Raji (cell line): ENCODE data around the gene DRGX.

Experiments
- POLR2A ChIP-seq: IDR thresholded peaks from 2 replicates; pipeline ENCODE4 v1.6.1; 2011; ENCODE audit warnings: low read depth, low read length, control low read depth; ENCODE audit not compliant: insufficient read depth

The DRGX gene

DNA sequence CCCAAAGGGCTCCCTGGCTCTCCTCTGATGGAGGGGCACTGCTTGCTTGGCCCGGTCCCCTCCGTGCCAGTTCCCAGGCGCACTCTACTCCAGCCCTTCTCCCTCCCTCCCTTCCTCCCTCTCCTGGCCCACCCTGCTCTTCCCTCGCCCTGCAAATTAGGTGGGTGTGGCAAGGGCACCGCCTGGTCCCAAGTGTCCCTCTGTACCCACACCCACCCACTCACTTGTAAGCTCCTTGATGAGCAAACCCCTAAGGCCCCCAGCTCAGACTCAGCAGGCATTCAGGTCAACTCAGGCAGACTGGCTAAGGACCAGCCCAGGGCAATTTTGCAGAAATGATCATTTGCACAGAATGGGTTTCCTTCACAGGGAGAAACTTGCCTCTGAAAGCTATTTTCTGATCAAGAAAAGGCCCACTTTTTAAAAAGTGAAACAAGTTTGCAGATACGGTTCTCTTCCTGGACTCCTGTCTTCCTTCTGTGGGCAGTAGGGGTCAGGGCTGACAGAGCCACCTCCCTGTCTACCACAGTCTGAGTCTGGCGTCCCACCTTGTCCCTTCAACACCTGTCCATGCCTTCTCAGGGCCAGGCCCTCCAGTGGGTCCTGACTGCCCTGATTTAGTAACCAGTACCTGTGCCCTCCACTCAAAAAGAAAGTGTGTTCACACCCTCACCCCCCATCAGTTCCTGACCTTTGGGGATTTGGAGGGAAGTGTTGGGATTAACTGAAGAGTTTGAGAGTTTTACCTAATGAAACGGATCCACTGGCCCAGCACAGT lies 68.7 kb downstream of the DRGX start:
- TF ChIP-seq POLR2A: no peak

DNA sequence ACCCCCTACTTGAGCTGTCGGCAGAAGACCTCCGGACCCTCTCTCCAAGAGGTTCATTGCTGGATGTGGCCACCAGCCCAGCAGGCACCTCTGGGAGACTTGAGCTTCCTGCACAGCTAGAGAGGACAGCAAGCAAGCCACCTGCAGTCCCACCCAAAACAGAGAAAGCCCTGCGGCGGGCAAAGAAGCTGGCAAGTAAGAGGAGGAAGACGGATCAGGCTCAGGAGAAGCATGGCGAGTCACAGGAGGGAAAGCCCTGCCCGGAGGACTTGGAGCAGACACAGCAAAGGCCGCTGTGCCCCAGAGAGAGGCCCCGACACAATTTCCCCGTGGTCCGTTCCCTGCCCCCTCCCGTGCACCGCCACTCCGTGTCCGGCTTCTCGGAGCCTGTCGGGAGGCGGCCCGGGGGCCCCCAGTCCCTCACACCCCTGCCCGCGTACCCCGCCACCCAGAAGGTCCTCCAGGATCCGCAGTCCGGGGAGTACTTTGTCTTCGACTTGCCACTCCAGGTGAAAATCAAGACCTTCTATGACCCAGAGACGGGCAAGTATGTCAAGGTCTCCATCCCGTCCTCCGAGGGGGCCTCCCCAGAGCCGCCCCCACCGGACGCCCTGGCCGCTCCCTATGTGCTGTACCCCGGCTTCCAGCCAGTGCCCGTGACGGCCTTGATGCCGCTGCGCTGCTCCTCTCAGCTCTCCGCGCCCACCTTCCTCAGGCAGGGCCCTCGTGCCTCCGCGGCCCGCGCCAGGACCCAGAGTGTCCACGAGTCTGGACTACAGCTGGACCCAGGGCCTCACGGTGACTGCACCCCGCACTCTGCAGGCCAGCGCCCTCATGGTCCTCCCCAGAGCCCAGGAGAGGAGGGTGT lies 69.7 kb downstream of the DRGX start:
- TF ChIP-seq POLR2A: no peak

DNA sequence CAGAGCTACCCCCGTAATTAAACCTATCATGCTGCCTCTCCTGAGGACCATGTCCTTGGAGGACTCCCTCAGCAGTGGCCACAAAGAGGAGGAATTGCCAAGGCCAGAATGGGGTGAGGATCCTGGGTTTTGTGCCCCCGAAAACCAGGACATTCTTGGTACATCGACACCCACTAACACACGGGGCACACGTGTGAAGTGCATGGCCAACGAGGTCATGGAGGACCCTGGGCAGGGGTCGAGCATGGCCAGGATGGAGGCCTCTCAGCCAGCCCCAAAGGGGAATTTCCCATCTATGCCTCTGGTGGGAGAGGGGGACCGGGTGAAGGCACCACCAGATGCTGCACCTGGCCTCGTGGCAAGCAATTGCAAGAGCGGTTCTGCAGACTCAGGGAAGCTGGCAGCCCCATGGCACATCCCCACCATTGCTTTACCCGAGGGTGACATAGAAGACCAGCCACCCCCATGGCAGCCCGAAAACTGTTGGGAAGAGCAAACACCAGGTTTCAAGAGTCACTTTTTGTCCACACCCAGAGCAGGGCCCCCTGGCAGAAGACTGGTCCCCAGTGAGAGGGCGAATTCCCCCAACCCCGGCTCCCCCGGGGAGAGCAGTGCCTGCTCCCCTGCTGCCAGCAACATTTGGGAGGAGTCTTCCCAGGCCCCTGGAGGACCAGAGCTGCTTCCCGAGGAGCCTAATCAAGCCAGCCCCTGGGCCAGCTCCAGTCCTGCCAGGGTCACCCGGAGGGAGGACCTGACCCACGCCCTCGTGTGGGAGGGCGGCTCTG lies 70.6 kb downstream of the DRGX start:
- TF ChIP-seq POLR2A: no peak

DNA sequence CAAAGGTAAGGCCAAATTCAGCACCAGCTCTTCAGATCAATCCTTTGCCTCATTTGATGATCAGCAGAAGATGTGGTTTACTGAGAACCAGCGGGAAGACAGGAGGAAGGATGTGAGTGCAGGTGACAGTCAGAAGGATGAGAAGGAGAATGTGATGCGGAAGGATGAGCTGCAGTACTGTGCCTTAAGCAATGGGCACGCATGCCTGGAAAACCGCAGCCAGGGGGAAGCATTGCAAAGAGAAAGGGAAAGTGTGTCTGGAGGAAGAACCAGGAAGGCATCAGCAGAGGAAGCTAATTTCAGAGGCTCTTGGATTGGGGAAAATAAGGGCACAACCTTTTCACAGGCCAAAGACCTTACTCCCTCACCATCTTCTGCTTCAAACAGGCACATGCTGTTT lies 71.2 kb downstream of the DRGX start:
- TF ChIP-seq POLR2A: no peak

DNA sequence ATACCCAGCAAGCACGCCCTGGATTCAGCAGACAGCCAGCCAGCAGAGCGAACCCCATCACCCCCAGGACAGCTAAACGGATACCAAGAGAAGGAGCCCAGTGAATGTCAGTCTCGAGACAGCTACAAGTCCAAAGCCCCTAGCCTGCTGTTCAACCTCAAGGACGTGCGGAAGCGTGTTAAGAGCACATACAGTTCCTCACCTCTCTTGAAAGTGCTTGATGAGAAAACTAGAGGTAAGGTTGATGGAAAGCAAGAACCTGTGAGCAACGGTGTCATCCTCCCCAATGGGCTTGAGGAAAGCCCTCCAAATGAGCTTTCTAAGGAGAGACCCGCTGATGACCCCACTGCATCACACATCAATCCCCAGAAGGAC lies 72.0 kb downstream of the DRGX start:
- TF ChIP-seq POLR2A: no peak

DNA sequence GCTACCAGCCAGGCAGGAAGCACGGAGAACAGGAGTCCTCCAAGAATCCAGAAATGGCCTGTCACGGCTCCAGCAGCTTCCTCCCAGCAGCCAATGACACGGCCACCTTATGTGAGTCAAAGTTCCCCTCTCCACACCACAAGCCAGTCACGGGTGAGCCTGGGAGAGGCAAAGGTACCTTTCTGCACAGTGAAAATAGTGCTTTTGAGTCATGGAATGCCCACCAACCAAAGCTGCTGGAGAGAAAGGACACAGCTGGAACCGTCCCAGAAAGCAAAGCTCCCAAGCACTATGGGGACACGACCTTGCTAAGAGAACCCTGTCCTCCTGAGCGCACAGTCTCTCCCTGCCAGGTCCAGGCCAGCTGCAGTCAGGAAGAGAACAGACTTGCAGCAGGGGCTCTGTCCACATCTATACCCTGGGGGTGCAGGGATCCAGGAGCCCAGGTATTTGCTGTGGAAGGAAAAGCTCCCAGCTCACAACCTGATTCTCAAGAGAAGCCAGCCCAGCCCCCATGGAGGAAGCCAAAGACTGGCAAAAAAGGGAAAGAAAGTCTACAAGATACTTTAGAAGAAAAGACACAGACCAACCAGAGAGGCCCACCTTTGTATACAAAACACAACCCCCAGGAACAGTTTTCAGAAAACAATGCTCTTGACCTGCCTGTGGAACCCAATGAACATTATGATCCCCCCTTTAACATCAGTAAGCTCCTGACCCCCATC lies 72.6 kb downstream of the DRGX start:
- TF ChIP-seq POLR2A: no peak

DNA sequence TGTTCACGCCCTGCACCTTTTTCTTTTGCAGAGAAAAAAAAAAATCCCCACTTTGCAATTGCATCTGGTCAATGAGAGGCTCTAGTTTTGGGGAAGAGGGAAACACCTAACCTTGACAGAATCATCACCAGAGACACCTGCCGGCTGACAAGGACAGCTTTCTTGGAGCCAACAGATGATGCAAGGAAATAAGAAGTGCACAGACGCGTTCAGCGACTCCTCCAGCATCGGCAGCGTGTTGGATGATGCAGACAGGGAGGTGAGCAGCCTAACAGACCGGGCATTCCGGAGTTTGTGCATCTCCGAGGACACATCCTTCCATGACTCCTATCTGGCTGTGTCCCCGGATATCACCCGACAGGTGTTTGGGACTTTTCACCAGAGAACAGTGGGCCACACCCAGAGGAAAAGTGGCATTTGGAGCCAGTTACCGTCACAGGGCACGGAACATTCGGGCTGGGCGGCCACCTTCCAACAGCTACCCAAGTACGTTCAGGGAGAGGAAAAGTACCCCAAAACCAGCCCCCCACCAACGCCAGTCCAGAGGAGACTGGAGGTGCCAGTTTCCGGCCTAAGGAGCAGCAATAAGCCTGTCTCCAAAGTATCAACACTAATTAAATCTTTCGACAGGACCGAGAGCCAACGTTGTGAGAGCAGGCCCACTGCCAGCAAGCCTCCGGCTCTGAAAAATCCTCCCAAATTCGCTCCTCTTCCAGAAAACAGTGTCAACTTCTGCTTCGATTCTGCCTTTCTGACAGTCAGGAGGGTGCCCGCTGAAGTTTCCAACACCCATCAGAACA lies 73.3 kb downstream of the DRGX start:
- TF ChIP-seq POLR2A: no peak

DNA sequence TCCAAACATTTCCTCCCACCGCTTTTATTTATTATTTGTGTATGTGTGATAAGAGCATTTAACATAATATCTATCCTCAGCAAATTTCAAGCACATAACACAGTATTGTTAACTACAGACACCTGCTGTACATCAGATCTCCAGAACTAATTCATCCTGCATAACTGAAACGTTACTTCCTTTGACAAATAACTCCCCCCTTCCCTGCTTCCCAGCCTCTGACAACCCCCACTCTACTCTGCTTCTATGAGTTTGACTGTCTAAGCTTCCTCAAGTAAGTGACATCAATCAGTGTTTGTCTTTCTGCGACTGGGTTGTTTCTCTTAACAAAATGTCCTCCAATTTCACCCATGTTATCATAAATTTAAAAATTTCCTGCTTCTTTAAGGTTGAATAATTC lies 74.9 kb downstream of the DRGX start:
- TF ChIP-seq POLR2A: no peak

DNA sequence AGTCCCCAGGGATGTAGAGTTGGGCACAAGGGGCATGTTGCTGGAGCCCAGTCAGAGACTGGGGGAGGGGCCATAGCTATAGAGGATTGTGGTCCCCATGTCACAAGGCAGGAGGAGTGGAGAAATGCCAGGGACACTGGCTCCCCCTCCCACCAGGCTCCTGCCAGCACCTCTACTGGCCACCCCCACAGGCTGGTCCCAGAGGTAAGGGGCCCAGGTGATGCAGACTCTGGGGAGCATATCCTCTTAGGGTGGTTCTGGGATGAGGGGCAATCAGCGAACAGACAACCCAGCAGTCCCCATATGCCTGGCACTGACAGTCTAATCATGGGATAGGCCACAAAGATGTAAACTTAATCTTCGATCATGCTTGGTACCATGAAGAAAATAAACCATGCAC lies 75.7 kb downstream of the DRGX start:
- TF ChIP-seq POLR2A: no peak

DNA sequence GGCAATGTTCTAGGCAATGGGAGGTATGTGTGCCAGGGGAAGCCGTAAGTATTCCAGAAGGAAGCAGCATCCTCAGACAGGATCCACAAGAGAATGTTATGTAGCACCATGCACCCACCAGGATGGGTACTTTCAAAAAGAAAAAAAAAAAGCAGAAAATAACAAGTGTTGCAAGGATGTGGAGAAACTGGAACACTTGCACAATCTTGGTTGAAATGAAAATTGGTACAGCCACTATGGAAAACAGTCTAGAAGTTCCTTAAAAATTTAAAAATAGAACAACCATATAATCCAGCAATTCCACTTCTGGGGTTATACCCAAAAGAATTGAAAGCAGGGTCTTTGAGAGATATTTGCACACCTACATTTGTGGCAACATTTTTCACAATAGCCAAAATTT lies 76.7 kb downstream of the DRGX start:
- TF ChIP-seq POLR2A: no peak

DNA sequence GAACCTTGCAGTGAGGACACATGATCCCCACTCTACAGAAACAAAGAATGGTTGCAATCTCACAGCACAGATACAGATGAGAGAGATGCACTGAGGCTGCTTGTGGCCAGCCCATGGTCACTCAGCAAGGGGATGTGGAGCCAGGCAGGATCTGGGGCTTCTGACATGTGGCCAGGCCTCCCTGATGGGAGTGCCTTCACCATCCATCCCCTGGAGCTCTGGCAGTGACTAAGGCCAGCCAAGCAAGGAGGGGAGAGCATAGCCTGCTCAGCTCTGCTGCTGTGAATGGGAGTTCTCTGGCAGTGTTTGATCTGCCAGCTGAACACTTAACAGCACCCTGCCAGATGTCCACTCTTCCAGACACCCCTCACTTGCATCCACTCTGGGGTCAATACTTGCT lies 77.1 kb downstream of the DRGX start:
- no peak for TF ChIP-seq POLR2A

DNA sequence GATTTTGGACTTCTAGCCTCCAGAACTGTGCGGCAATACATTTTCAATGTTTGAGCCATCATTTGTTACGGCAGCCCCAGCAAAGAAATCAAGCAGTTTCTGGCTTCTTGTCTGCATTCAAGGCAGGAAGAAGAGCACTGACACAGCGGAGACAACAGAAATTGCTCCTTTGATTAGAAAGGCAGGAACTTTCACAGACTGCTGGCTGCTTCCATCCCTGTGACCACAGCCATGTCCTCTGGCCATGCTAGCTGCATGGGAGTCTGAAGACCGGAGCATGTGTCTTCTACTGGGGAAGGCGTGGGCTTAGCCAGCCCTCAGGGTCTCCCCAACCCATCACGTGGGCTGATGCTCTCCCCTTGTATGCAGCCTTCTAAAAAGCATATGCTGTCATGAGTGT lies 77.9 kb downstream of the DRGX start:
- TF ChIP-seq POLR2A: no peak

DNA sequence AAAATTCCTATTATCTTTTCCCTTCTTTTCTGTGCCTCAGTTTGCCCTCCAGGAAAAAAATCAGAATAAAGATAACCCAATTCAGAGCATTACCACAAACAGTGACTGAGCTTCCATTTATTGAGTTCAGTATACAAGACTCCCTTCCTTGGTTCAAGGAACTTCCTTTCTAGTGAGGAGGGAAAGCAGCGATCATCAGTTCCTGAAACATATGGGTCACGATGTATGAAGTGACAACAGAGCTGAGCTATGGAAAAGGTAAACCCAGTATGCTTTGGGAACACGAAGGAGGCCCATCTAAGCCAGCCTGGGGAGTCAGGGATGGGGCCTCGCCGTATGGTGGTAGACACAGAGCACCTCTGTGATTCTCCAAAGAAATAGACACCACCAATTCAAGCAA lies 81.1 kb downstream of the DRGX start:
- no peak for TF ChIP-seq POLR2A
